ENCODE measurements around the gene LKAAEAR1.
"Not testable (repeated sequence)": the region's sequence is repeated elsewhere in the genome, so short reads cannot be mapped to it uniquely, and the experiment has no call there.

LKAAEAR1 gene

DNA sequence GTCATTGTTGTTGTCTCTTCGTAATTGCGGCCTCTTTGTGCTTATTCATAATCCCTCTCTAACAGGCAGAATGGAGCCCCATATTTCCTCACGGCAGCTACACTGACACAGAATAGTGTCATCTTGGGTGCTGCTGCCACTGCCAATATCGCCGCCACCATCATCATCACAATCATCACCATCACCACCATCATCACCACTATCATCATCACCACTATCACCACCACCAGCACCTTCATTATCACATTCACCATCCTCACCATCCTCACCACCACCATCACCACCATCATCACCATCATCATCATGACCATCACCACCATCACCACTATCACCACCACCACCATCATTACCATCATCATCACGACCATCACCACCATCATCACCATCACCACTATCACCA is 12.3 kb upstream of the LKAAEAR1 start:
- no peak for DNase-seq

DNA sequence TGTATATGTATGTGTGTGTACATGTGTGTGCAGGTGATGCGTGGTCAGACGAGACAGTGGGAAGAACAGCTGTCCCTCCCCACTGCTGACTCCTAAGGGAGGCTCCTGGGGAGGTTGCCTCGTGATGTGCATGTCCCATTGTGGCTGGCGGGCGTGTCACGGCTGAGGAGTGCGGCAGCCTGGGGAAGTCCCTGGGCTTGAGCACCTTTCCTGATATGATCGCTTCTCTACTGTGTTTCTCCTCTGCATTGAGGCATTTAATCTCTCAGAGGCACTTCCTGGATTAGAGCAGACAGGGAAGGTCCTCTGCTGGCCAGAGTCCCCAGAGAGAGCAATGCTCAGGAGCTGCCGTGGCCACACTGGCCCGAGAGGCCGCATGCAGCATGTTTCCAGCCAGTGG is 11.7 kb upstream of the LKAAEAR1 start:
- DNase-seq, result no peak

DNA sequence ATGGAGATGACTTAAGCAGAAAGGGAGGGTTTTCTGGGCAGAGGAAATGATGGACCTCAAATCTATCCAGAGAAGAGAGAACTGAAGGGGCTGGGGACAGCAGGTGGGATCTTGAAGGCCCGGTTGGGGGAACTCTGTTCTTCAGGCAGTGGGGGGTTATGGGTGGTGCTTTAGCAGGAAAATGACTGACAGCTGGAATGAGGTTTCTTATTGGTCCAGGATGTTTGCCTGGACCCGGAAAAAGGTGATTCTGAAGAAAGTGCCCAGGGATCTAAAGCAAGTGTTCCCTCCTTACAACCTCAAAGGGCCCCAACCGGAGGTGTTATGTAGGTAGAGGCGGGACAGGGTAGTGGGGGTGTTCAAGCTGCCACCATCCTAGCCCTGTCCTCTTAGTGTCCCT is 11.3 kb upstream of the LKAAEAR1 start:
- DNase-seq, result no peak

DNA sequence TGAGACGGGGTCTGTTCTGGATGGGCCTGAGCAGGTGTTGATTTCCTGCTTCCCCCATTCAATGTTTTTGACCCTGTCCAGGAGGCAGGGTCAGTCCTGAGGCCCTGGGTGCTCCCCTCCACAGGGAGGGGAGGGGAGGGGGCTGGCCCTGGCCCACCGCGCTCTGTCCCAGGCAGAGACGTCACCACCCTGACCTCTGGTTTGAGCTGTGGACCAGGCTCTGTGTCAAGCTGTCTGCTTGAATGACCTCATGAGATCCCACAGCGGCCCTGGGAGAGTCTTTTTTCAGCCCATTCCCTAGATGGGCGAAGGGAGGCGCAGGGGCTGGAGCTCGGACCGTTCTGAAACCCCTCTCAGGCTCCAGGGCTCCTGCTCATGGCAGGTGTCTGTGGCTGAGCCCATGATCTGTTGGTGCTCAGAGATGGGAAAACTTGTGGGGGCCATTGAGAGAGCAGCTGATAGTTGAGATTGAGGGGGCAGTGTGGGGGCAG is 8.9 kb upstream of the LKAAEAR1 start:
- no peak for DNase-seq

DNA sequence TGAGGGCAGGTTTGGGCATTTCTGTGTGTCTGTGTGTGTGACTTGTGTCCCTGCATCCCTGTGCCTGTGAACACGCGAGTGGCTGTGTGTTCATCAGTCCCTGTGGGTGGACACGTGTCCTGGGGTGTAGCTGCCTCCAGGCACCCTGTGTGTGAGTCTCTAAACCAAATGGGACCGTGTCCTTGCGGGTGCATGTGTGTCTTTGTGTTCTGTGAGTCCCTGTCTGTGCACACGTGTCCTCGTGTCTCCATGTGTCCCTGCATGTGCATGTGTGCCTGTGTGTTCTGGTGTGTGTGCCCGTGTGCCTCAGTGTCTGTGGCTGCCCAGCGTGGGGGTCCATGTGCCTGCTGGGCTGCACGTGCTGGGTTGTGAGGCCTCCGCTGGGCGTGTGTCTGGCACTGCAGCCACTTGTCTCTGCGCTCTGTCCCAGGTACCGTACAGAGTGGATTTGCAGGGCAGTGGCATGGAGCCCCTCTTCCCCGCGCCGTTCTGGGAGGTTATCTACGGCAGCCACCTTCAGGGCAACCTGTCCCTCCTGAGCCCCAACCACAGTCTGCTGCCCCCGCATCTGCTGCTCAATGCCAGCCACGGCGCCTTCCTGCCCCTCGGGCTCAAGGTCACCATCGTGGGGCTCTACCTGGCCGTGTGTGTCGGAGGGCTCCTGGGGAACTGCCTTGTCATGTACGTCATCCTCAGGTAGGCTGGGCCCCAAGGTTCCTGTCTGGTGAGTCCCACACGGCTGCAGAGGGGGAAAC is 8.2 kb upstream of the LKAAEAR1 start:
- DNase-seq, result no peak

DNA sequence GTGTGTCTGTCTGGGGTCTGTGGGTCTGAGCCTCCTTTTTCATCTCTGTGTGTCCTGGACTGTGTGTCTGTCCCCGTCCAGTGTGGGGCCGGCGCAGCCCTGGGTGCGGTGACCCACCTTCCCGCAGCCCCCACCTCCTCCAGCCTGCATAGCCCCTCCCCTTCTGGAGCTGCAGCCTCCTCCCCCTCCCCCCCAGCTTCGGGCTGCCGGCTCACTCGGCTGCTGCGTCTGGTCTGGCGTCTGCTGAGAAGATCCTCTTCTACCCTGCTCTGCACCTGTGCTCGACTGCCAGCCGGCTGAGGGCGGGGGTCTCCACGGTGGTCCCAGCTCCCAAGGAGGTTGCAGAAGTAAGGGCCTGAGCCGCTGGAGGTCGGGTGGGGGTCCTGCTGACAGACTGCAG is 7.6 kb upstream of the LKAAEAR1 start:
- DNase-seq, result no peak

DNA sequence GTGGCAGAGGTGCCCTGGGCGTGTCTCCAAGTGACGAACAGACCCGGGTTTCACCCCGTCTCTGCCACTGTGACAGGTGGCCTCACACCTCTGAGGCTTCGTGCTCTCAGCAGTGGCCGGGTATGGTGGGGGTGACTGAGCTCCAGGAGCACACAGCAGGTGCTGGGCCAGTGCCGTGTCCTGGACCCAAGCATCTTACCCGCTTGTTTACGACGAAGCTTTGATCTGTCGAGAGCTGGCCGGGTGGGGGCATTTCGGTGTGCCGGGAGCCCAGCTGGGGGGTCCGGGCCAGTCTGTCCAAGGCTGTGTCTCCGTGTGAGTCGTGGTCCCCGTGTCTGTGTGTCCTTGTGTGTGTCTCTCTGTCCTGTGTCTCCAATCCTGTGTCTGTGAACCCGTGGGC is 7.1 kb upstream of the LKAAEAR1 start:
- no peak for DNase-seq

DNA sequence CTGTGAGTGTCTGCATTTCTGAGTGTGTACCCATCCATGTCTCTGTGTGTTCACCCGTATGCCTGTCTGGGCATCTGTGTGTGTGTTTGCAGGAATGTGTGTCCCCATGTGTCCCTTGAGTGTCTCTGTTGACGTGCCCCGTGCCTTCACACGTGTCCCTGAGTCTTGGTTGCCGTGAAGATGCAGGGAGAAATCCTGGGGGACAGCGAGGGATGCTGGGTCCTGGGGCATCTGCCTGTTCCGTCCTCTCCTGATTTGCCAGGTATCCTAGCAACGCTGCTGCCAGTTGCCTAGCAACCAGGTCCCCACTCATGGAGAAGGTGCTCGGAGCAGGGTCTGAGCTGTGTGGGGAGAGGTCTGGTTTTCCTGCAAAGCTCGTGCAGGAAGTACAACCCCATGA is 6.0 kb upstream of the LKAAEAR1 start:
- no peak for DNase-seq

DNA sequence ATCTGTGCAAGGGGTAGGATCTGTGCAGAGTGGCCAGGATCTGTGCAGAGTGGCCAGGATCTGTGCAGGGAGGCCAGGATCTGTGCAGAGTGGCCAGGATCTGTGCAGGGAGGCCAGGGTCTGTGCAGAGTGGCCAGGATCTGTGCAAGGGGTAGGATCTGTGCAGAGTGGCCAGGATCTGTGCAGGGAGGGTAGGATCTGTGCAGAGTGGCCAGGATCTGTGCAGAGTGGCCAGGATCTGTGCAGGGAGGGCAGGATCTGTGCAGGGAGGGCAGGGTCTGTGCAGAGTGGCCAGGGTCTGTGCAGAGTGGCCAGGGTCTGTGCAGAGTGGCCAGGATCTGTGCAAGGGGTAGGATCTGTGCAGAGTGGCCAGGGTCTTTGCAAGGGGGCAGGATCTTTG is 4.4 kb upstream of the LKAAEAR1 start:
- not testable (repeated sequence) for DNase-seq

DNA sequence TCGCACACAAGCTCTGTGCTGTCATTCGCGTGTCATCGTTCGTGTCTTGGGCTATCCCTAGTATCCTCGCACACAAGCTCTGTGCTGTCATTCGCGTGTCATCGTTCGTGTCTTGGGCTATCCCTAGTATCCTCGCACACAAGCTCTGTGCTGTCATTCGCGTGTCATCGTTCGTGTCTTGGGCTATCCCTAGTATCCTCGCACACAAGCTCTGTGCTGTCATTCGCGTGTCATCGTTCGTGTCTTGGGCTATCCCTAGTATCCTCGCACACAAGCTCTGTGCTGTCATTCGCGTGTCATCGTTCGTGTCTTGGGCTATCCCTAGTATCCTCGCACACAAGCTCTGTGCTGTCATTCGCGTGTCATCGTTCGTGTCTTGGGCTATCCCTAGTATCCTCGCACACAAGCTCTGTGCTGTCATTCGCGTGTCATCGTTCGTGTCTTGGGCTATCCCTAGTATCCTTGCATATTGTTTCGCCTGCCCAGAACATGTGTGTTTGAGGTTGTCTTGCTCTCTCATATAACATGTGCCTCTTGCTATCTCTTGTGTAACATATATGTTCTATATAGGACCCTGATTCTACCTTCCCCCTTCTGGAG is 3.1 kb upstream of the LKAAEAR1 start:
- DNase-seq, result not testable (repeated sequence)

DNA sequence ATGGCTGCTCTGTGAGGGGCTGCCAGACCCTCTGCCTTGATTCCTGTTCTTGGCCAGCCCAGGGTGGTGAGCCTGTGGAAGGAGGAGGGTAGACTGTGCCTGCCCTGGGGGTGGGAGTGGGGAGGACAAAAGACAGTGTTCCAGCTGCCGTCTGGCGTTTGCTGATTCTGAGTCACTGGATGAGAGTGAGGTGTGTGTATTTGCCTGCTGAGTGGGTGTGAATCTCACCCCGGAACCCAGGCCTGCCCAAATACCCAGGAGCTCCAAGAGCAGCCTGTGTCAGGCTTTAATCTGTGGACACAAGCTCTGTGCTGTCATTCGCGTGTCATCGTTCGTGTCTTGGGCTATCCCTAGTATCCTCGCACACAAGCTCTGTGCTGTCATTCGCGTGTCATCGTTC is 2.6 kb upstream of the LKAAEAR1 start:
- DNase-seq, result no peak

DNA sequence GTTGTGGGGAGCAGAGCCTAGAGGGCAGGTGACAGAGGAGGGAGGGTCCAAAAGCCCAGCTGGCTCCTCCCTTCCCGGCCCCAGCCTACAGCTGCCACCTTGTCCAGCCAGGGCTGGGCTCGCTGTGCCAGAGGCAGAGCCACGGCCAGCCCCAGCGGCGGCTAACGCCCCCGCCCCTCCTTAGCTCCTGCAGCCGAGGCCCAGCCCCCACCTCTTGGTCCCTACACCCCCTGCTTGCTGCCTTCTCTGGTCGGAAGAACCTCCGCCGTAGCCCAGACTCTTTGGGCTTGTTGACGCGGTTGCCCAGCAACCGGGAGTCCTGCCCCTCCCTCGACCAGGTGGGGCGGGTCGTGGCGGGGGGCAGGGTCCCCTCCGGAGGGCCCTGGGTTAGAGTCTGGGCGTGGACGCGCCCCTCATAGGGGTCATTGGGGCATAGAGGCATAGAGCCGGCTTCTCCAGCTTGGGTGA is 521 bp upstream of the LKAAEAR1 start:
- no peak for DNase-seq

DNA sequence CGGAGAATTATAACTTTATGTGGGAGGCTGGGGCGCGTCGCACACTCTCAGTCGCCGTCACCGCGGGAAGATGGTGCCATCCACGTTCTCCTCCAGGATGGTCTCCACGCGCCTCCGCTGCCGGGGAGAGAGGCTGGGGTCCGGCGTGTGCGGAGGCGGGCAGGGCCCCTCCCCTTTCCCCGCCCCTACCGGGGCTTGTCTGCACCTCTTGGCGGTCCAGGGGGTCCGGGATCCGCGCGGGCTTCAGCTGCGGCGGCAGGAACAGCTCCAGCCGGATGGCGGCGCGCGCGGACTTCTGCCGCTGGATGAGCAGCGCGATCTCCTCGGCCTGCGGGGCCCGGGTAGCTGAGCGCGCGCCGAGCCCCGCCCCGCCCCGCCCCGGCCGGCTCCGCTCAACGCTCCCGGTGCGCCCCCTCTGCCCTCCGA is 807 bp downstream of the LKAAEAR1 start:
- peak; percentile 25 for DNase-seq

DNA sequence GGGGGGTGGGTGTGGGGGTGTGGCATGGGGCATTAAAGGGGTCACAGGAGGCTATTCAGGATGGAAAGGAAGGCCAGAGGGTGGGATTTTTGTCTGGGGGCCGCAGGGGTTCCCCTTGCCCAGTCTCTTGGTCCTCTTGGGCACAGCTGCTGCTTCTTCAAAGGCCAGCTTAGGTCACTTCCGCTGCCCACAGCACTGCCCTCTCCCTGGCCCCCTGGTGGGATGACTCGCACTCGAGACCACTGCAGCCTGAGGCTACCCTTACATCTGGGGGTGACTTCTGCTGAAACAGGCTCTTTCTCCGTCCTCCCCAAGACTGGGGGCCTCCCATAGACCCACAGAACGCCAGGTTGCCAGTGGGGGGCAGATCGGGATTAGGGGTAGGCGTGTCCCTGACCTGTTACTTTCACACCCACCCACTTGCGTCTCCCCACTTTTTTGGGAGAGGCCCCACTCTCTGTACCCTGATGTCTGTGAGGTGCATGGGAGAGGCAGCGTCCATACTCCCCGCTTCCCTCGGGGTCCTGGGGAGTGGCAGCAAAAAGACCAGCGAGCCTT is 1.3 kb downstream of the LKAAEAR1 start:
- DNase-seq, result no peak

DNA sequence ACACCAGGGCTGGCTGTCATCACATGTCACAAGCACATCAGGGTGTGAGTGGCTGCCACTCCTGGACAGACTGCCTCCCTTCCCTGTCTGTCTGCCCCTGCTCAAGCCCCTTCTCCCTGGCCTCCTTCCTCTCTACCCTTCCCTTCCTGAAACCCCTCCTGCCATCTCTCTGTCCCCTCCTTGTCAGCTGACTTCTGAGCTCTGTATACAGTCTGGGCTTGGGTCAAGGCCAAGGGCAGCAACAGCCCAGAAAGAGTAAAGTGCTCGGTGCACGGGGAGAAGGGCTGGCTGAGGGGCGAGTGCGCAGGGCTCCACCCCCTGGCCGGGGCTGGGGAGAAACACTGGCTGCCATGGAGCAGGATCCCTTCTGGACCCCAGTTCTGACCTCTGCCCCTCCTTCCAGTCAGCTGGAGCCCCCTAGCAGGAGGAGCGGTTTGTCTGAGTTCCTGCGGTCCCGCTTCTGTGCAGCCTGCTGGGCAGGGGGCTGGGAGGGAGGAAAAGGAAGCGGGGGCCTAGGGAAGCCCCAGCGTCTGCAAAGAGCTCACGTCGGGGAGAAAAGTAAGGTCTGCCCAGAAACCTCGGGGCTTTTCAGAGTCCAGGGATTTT is 2.0 kb downstream of the LKAAEAR1 start:
- DNase-seq, result no peak

DNA sequence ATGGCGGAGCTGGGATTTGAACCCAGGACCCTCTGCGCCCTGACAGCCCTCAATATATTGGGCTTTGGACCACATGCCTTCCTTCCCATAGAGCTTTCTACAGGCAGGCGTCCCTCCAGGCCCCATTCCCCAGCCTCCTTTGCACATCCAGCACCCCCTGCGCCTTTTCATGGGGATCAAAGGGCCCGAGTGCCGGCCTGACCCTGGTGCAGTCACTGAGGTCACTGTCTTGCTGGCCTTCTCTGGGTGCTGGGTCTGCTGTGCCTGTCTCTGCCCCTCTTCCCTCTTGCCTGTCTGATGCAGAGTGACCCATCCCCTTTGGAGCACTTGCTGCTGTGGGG is 2.6 kb downstream of the LKAAEAR1 start:
- no peak for DNase-seq

DNA sequence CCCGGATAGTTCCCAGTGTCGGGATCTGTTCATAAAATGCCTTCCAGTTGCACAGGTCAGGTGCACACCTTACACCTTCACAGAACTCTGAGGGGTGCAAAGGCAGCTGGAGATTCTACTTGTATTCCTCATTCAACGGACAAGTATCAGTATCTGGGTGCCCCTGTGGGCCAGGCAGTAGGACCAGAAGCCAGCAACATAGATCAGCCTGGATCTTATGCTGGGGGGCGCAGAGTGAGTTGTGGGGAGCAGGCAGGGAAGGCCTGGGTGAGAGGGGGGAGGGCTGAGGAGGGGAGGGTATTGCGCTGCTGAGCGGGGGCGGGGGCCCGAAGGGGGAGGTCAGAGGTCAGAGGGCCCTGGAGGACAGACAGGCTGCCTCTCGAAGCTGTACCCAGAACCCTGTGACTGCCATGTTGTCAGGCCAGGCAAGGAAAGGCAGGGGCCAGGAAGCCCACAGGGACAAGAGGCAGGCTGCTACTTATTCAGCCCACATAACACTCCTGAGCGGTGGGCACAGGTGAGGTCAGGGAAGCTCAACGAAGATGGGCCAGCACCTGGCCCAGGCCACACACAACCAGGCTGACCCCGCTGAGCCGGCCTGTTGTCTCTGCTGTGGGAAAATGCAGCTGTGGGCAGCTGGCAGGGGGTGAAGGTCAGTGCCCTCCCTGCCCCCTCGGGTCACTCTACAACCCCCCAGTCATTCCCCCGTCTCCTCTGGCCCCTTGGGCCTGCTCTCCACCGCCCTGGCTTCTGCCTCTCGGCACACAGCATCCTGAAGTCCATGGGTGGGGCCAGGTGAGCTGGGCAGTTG is 3.2 kb downstream of the LKAAEAR1 start:
- no peak for DNase-seq

DNA sequence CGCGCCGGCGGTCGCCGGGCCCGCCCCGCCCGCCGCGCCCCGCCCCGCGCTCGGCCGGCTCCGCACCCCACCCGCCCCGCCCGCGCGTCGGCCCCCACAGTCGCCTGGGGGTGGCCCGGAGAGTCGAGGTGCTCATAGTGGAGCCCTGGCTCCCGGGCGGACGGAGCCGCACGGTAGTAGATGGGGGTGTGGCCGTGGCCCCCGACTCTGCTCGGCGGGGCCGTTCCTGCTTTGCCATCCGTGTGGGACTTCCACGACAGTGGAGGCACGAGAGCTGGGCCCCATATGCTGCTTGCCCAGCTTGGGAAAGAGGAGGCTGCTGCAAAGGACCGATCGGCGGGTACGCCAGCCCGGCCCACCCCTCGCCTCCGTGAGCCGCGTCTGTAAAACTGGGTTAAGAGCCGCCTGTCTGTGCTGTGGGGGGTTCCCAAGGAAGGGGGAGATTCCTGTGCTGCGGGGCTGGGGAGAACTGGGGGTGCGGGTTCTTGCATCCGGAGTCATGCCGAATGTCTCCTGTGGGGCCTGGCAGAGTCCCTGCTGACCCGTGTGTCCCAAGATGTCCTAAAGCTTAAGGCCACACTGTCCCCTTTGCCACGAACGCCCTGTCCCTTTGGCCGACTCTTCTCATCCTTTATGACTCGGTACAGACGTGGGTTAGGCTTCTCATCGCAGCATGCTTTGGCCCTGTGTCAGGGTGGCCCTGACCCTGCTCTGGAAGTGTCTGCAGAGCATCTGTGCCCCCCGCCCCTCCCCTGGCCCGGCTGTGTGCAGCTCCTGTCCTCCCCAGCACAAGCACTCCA is 4.0 kb downstream of the LKAAEAR1 start, which contains the start of gene OPRL1:
Gene OPRL1 (plus strand): TSS at position 70 of the 800 bp plus-strand sequence. CDS start 12,639 bp downstream, outside the sequence.
- DNase-seq, result no peak

DNA sequence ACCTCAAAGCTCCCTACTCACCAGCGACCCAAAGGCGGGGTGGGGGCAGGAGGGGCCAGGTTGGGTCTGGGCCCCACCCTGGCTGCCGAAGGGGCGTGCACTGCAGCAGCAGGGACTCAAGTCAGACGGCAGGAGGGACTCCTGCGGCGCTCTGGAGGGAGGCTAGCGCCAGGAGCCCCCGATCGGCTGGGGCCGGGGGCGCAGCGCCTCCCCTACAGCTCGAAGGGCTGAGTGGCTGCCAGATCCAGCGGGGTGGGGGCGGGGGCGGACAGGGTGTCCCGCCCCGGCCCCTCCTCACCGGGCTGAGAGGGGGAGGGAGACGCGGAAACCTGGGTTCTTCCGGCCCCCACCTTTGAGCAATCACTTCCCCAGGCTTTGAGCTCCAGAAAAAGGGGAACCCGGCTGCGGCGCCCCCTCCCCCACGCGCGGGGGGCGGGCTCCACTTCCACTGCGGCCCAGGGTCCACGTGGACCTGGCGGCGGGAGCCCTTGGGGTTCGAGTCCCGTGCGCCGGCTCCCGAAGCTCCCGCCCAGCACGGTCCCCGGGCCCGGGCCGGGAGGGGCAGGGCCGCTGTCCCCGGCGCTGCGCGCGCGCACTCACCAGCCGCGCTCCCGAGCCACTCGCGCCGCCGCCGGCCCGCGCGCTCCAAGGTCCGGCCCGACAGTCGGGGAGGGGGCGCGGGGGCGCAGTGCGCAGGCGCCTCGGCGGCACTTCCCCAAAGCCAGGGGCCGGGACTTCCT is 4.8 kb downstream of the LKAAEAR1 start, which contains the start of gene RGS19:
Gene RGS19 (minus strand): TSS at position 246 of the 740 bp plus-strand sequence. CDS start 2,632 bp downstream, outside the sequence.
- DNase-seq, result no peak

DNA sequence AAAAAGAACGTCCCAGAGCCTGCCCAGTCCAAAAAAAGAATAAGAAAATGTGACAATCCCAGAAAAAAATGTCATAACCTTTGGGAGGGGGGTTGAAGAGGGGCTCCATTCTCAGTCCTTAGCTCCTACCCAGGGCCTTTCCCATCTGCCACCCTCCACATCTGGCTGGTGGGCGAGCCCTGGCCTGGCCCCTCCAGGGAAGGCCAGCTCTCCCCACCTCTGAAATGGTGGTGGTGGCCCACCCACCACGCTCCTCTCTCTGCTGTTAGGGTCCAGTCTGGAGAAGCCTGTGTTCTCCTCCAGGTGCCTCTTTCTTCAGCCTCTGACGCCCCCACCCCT is 5.3 kb downstream of the LKAAEAR1 start:
- no peak for DNase-seq

DNA sequence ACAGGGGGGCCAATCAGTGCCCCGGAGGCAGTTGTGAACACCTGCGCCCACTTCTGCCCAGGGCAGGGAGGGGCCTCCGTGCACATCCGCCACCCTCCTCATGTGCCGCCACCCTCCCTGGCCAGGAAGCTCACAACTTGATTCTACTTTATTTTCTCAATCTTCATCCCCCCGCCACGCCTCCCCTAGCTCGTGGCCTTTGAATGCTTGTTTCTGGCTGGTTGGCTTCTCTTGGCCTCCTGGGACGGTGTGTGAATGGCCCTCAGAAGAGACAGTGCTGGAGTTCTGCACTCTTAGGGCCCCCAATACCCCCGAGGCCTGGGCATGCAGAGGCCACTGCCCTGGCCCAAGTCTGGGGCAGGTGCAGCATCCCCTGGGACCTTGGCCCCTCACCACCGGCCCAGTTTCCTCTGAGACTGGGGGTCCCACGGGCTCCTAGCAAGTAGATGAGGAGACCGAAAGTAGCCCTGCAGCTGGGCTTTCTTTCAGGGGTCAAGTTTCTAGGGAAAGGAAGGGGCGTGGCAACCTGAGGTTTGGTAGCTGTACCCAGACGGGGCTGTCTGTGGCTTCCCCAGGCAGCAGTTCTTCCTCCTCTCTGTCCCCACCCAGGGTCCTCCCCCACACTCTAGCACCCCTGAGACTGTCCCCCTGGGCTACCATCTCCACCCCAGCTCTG is 6.2 kb downstream of the LKAAEAR1 start:
- DNase-seq, result no peak

All from DMS153 (cell line).